Measurements from ENCODE around the gene ERCC1. TPM values are rescaled to one million over a fixed set of nuclear protein-coding genes. Genes with fewer than 3 reads are reported as not detected.

ERCC1 gene
- total RNA-seq, 1 experiment from 2014 or later: 43.7 TPM

DNA sequence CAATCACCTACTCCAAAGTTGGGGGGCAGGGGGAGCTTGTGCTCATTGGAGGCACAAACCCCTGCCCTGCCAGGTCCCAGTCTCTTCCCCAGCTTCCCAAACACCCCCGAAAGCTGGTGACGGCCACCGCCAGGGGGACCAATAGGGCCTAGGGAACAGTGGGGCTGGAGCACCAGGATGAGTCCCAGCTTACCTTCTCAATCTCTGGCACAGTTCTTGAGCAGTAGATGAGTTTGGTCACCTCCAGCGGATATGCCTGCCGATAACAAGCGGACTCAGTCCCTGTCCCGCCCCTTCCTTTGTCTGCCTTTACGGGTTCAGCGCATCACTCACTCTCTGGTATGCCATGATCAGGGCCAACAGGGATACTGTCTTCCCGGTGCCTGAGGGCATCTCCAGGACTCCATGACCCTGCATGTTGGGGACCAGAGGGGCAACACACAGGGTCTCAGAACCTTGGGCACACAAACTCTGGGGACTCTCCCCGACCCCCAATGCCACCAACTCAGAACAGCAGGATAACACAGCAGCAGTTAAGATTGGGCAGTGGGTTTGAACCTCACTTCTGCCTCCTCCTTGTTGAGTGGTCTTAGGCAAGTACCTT is 54.9 kb downstream of the ERCC1 start:
- ChIA-PET POLR2A (interaction anchor here (1.0 to 1.5 kb wide), 2 partner anchors 28 to 35 kb away, joined by 3 to 5 read pairs; no protein-coding TSS in a partner anchor), CTCF (interaction anchor here (0.8 to 1.8 kb wide), 12 partner anchors 12 to 191 kb away, joined by 3 to 10 read pairs (median 5); partner anchors contain the start of gene TRAPPC6A)
- Mint-ChIP-seq H3K4me3 (peak overlapping the region; percentile 90), H3K9me3 (no peaks in the 10 kb centered on the region), H3K27me3 (ENCODE audit: low read depth) (no peaks in the 10 kb centered on the region), H3K4me1 (peaks cover 15% of the 10 kb centered on the region), H3K27ac (peak overlapping the region; percentile 59), H3K36me3 (peaks cover 20% of the 10 kb centered on the region)
- peak; percentile 53 for DNase-seq (ENCODE audit: low spot score)
- no peak; the same call in 1 of the 2 replicates for ATAC-seq
- no peak for TF ChIP-seq CBFB (CRISPR knock-in tag; IDR thresholded peaks at IDR 0.05; ENCODE audit: low read depth)
- no peak for TF ChIP-seq JUN (CRISPR knock-in tag; IDR thresholded peaks at IDR 0.05)
- TF ChIP-seq, protein P1, sequence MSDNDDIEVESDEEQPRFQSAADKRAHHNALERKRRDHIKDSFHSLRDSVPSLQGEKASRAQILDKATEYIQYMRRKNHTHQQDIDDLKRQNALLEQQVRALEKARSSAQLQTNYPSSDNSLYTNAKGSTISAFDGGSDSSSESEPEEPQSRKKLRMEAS (CRISPR knock-in tag; IDR thresholded peaks at IDR 0.05): no peak
- TF ChIP-seq, protein P2, sequence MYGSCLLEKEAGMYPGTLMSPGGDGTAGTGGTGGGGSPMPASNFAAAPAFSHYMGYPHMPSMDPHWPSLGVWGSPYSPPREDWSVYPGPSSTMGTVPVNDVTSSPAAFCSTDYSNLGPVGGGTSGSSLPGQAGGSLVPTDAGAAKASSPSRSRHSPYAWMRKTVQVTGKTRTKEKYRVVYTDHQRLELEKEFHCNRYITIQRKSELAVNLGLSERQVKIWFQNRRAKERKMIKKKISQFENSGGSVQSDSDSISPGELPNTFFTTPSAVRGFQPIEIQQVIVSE (CRISPR knock-in tag; IDR thresholded peaks at IDR 0.05; ENCODE audit: borderline replicate concordance): no peak
- TF ChIP-seq ZNF416 (CRISPR knock-in tag; IDR thresholded peaks at IDR 0.05): no peak
- TF ChIP-seq, protein P3, sequence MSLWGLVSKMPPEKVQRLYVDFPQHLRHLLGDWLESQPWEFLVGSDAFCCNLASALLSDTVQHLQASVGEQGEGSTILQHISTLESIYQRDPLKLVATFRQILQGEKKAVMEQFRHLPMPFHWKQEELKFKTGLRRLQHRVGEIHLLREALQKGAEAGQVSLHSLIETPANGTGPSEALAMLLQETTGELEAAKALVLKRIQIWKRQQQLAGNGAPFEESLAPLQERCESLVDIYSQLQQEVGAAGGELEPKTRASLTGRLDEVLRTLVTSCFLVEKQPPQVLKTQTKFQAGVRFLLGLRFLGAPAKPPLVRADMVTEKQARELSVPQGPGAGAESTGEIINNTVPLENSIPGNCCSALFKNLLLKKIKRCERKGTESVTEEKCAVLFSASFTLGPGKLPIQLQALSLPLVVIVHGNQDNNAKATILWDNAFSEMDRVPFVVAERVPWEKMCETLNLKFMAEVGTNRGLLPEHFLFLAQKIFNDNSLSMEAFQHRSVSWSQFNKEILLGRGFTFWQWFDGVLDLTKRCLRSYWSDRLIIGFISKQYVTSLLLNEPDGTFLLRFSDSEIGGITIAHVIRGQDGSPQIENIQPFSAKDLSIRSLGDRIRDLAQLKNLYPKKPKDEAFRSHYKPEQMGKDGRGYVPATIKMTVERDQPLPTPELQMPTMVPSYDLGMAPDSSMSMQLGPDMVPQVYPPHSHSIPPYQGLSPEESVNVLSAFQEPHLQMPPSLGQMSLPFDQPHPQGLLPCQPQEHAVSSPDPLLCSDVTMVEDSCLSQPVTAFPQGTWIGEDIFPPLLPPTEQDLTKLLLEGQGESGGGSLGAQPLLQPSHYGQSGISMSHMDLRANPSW (CRISPR knock-in tag; conservative IDR thresholded peaks at IDR 0.05; ENCODE audit: low read depth): no peak
- TF ChIP-seq GABPB1 (CRISPR knock-in tag; IDR thresholded peaks at IDR 0.05): no peak
- no peak for TF ChIP-seq ZNF219 (CRISPR knock-in tag; IDR thresholded peaks at IDR 0.05; ENCODE audit: borderline replicate concordance)
- TF ChIP-seq, protein P4, sequence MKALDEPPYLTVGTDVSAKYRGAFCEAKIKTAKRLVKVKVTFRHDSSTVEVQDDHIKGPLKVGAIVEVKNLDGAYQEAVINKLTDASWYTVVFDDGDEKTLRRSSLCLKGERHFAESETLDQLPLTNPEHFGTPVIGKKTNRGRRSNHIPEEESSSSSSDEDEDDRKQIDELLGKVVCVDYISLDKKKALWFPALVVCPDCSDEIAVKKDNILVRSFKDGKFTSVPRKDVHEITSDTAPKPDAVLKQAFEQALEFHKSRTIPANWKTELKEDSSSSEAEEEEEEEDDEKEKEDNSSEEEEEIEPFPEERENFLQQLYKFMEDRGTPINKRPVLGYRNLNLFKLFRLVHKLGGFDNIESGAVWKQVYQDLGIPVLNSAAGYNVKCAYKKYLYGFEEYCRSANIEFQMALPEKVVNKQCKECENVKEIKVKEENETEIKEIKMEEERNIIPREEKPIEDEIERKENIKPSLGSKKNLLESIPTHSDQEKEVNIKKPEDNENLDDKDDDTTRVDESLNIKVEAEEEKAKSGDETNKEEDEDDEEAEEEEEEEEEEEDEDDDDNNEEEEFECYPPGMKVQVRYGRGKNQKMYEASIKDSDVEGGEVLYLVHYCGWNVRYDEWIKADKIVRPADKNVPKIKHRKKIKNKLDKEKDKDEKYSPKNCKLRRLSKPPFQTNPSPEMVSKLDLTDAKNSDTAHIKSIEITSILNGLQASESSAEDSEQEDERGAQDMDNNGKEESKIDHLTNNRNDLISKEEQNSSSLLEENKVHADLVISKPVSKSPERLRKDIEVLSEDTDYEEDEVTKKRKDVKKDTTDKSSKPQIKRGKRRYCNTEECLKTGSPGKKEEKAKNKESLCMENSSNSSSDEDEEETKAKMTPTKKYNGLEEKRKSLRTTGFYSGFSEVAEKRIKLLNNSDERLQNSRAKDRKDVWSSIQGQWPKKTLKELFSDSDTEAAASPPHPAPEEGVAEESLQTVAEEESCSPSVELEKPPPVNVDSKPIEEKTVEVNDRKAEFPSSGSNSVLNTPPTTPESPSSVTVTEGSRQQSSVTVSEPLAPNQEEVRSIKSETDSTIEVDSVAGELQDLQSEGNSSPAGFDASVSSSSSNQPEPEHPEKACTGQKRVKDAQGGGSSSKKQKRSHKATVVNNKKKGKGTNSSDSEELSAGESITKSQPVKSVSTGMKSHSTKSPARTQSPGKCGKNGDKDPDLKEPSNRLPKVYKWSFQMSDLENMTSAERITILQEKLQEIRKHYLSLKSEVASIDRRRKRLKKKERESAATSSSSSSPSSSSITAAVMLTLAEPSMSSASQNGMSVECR (CRISPR knock-in tag; IDR thresholded peaks at IDR 0.05; ENCODE audit: borderline replicate concordance): no peak
- TF ChIP-seq, protein P5, sequence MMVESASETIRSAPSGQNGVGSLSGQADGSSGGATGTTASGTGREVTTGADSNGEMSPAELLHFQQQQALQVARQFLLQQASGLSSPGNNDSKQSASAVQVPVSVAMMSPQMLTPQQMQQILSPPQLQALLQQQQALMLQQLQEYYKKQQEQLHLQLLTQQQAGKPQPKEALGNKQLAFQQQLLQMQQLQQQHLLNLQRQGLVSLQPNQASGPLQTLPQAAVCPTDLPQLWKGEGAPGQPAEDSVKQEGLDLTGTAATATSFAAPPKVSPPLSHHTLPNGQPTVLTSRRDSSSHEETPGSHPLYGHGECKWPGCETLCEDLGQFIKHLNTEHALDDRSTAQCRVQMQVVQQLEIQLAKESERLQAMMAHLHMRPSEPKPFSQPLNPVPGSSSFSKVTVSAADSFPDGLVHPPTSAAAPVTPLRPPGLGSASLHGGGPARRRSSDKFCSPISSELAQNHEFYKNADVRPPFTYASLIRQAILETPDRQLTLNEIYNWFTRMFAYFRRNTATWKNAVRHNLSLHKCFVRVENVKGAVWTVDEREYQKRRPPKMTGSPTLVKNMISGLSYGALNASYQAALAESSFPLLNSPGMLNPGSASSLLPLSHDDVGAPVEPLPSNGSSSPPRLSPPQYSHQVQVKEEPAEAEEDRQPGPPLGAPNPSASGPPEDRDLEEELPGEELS (CRISPR knock-in tag; IDR thresholded peaks at IDR 0.05): no peak
- TF ChIP-seq, protein P6, sequence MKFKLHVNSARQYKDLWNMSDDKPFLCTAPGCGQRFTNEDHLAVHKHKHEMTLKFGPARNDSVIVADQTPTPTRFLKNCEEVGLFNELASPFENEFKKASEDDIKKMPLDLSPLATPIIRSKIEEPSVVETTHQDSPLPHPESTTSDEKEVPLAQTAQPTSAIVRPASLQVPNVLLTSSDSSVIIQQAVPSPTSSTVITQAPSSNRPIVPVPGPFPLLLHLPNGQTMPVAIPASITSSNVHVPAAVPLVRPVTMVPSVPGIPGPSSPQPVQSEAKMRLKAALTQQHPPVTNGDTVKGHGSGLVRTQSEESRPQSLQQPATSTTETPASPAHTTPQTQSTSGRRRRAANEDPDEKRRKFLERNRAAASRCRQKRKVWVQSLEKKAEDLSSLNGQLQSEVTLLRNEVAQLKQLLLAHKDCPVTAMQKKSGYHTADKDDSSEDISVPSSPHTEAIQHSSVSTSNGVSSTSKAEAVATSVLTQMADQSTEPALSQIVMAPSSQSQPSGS (CRISPR knock-in tag; IDR thresholded peaks at IDR 0.05; ENCODE audit: borderline replicate concordance, low read depth): no peak
- TF ChIP-seq, protein P7, sequence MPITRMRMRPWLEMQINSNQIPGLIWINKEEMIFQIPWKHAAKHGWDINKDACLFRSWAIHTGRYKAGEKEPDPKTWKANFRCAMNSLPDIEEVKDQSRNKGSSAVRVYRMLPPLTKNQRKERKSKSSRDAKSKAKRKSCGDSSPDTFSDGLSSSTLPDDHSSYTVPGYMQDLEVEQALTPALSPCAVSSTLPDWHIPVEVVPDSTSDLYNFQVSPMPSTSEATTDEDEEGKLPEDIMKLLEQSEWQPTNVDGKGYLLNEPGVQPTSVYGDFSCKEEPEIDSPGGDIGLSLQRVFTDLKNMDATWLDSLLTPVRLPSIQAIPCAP (CRISPR knock-in tag; IDR thresholded peaks at IDR 0.05): no peak
- no peak for TF ChIP-seq SMAD3 (CRISPR knock-in tag; IDR thresholded peaks at IDR 0.05; ENCODE audit: borderline replicate concordance)
- TF ChIP-seq, protein P8, sequence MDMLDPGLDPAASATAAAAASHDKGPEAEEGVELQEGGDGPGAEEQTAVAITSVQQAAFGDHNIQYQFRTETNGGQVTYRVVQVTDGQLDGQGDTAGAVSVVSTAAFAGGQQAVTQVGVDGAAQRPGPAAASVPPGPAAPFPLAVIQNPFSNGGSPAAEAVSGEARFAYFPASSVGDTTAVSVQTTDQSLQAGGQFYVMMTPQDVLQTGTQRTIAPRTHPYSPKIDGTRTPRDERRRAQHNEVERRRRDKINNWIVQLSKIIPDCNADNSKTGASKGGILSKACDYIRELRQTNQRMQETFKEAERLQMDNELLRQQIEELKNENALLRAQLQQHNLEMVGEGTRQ (CRISPR knock-in tag; IDR thresholded peaks at IDR 0.05): no peak
- TF ChIP-seq ZNF232 (CRISPR knock-in tag; IDR thresholded peaks at IDR 0.05): no peak
- TF ChIP-seq, protein P9, sequence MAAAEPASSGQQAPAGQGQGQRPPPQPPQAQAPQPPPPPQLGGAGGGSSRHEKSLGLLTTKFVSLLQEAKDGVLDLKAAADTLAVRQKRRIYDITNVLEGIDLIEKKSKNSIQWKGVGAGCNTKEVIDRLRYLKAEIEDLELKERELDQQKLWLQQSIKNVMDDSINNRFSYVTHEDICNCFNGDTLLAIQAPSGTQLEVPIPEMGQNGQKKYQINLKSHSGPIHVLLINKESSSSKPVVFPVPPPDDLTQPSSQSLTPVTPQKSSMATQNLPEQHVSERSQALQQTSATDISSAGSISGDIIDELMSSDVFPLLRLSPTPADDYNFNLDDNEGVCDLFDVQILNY (CRISPR knock-in tag; IDR thresholded peaks at IDR 0.05): no peak

All from WTC11 (cell line).